GM18909 (cell line): ENCODE measurements around the gene ARHGAP26.

ENCODE experiments used
- ATAC-seq: cut with Tn5 transposase; IDR thresholded peaks from one replicate; pipeline ENCODE4 v1.9.1; 2021; ENCODE audit warnings: mild to moderate bottlenecking; ENCODE audit not compliant: unreplicated experiment, poor library complexity

The ARHGAP26 gene, protein sequence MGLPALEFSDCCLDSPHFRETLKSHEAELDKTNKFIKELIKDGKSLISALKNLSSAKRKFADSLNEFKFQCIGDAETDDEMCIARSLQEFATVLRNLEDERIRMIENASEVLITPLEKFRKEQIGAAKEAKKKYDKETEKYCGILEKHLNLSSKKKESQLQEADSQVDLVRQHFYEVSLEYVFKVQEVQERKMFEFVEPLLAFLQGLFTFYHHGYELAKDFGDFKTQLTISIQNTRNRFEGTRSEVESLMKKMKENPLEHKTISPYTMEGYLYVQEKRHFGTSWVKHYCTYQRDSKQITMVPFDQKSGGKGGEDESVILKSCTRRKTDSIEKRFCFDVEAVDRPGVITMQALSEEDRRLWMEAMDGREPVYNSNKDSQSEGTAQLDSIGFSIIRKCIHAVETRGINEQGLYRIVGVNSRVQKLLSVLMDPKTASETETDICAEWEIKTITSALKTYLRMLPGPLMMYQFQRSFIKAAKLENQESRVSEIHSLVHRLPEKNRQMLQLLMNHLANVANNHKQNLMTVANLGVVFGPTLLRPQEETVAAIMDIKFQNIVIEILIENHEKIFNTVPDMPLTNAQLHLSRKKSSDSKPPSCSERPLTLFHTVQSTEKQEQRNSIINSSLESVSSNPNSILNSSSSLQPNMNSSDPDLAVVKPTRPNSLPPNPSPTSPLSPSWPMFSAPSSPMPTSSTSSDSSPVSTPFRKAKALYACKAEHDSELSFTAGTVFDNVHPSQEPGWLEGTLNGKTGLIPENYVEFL

DNA sequence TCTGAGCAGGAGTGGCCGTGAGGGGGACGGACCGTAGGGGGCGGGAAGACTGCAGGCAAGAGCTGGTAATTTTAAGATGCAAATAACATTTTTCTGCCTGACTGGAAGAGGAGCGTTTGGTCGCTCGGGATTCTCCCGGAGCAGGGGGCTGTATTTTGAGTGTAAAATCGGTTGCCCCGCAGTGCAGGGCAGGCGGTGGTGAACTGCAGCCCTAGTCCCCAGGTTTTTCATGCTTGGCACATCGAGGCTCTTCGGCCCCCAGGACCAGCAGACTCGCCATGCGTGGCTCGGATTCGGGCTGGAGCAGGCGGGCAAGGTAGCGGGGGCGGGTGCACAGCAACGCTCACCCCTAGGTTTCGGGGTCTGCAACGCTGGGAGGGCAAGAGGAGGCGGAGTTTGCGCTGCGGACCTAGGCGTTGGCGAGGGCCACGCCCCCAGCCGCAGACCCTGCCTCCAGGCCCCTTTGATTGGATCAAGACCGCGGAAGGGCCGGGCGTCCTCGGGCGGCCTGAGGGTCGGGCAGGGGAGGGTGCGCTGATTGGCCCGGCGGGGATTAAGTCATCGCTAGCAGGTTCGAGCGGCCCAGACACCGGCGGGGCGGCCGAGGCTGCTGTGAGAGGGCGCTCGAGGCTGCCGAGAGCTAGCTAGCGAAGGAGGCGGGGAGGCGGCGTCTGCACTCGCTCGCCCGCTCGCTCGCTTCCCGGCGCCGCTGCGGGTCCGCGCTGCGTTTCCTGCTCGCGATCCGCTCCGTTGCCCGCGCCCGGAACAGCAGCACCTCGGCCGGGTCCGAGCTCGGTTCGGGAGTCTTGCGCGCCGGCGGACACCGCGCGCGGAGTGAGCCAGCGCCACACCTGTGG is at the start of gene ARHGAP26:
ARHGAP26 (plus strand) TSS at position 585 of the 857 bp plus-strand sequence. CDS start 385 bp downstream, outside the sequence.
- peak; percentile 97 for ATAC-seq

DNA sequence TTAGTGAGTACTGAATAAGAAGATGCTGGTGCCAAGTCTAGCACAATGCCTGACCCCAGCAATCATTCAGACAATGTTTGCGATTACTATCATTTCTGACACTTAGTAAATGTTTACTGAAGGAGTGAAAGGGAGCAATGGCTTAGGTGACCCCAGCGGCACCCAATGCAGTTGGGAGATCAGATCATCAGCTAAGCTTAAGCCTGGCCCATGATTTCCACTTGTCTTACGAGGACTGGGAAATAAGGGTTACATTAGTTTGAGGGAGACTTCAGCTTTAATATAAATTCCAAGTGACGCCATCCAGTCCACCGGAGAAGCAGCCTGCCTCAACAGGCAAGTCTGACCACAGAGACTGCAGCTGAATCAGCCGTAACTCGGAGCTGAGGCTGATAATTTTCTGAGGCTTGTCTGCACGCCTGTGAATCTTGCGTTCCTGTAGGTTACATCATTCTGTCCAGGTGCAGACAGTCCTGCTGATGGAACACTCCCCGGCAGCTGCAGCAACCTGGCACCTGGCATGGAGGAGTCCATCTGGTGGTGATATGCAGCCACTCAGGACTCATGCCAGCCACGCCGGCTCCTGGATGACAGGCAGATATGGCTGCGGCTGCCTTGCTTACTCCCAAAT is 49.4 kb upstream of the ARHGAP26 start:
- ATAC-seq: no peak

DNA sequence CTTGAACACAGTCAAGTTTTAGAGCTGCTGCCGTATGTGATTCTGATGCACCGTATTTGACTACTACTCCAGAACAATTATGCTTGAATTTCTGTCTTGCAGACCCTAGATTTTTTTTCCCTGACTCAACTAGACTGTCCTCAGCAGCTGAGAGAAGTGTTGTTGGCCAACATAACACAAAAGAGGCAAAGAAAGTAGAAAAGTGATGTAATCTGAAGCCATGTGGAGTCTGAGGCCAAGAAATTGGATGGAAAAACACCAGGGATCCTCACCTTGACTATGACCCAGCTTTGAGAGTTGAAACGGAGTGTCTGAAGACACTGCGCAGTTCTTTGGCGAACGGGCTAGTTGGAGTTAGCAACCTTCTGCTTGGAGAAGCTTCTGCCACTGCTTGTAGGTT is 48.0 kb upstream of the ARHGAP26 start:
- no peak for ATAC-seq

DNA sequence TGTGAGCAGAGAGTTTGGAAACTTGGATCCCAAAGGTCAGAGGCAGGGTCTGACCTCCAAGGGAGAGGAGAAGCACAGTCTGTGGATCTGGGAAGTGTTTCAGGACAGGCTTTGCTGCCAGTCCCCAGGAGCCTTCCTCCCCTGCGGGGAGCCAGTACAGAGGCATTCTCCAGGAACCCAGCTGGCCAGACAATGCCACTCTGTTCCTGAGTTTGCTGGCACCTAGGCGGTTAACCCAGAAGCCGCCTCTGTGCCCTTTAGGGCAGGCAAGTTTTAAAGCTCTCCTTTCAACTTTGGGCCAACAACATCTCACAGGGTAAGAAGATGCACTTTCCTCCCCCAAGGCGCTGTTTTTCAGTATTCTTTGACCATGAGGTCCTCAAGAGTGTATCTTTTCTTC is 47.3 kb upstream of the ARHGAP26 start:
- ATAC-seq: no peak

DNA sequence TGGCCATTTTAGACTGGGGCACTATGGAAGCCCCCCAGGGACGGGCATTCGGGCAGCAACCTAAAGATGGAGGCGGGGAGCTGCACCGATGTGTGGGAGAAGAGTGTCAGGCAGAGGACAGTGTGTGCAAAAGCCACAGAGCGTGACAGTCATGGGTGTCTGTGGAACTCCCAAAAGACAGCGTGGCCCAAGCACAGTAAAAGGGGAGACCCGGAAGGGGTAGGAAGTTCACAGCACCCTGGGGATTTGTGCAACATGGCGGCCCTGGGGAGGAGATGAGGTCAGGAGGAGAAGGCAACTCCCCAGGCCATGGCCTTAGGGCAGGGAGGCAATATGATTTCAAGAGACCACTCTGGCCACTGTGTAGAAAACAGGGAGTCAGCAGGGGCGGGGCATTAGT is 45.4 kb upstream of the ARHGAP26 start:
- ATAC-seq: no peak

DNA sequence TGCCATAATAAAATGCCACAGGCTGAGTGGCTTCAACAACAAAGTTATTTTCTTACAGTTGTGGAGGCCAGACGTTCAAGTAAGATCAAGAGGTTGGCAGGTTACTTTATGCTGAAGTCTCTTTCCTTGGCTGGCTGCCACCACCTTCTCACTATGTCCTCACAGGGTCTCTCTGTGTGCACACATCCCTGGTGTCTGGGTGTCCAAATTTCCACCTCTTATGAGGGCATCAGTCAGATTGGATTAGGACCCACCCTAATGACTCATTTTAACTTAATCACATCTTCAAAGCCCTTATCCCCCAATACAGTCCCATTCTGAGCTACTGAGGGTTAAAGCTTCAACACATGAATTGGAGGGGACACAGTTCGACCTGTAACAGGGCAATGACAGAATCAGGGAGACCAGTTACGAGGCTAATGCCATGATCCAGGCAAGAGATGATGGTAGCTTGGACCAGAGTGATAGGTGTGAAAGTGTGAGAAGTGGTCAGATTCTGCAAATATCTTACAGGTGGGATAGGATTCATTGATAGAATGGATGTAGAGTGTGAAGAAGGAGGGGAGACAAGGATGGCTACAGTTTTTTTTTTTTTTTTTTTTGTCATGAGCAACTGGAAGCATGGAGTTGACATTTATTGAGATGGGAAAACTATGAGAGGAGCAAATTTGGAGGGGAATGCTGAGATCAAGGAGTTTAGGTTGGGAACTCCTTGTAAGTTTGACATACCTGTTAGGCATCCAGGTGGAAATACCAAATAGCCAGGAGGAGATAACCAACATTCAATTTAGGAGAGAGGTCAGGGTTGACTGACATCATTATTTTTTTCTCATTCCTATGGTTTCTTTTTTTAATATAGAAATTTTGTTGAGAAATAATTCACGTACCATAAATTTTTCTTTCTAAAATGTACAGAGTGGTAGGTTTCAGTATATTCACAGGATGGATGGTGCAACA is 44.7 kb upstream of the ARHGAP26 start:
- no peak for ATAC-seq

DNA sequence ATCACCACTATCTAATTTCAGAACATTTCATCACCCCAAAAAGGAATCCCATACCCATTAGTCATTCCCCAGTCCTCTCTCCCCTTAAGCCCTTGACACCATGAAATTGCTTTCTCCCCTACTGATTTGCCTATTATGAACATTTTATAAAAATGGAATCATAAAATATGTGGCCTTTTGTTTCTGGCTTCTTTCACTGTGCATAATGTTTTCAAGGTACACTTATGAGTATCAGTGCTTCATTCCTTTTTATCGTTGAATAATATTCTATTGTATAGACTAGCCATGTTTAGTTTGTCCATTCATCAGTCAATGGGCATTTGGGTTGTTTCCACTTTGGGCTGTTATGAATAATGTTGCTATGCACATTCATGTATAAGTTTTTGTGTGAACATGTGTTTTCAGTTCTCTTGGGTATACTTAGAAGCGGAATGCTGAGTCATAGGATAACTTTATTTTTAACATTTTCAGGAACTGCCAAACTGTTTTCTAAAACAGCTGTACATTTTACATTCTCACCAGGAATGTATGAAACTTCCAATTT is 43.9 kb upstream of the ARHGAP26 start:
- no peak for ATAC-seq

DNA sequence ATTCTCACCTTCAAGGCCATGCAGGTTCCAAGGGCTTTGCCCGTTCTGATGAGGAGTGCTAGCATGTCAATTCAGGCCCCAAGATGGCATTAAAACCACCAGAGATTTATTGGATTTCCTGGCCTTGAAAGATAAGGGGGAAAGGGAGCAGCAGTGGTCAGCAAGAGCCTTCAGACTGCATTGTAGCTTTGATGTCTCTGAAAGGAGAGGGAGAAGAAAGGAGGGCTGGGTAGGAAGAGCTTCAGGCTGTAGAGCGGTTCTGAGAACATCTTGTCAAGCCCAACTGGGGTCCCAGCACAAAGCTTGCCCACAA is 42.5 kb upstream of the ARHGAP26 start:
- no peak for ATAC-seq

DNA sequence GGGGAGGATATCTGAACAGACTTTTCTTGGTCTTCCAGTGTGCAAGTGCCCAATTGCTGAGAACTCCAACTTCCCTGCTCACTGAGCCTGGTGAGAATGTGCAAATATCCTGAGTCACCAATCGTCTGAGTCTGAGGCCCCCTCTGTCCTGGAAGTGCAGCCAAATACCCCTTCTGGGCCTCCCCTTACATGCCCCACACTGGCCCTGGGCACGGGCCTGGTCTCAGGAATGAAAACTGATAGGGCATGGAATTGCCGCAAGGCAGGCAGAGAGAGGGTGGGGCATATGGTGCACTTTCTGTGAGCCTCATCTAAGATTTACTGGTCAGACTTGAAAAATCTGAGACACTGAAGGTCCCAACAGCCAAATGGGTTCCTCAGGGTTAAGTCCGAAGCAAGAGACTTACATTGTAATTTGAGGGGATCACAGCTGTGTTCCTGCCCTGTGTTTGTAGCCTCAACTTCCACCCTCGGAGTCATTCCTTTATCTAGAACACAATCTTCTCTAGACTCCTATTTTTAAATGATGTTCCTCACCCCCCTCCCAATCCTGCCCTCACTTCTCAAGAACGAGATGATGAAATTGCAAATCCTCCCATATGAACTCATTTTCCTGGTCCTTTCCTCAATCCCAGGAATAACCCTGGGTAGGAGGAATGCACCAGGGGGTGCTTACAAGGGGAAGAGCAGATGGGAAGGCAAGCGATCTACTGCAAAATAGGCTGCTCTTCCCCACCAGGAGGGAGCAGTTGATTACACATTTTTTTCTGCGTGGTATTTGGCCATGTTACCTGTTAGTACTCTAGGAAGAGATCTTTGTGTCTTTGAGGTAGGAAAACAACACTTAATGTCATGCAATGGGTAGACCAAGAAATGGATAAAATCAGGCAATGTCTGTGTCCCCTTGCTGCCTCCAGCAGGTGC is 34.6 kb upstream of the ARHGAP26 start:
- no peak for ATAC-seq

DNA sequence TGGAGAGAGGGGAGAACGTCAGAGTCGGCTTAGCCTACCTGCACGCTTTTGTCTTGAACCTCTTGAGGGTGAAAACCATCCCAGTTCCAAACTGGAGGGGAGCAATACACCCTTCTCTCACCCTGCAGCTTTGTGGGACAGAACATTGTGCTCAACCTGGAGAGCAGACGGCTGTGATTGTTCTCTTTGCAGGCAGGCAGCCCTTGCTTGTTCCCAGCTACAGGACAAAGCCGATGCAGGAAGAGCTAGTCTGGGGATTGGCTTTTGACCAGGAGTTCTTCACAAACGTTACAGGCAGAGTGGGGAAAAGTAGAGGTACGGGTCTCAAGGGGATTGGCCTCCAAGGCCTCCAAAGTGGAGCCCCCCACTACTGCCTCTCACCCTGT is 33.9 kb upstream of the ARHGAP26 start:
- ATAC-seq: no peak

DNA sequence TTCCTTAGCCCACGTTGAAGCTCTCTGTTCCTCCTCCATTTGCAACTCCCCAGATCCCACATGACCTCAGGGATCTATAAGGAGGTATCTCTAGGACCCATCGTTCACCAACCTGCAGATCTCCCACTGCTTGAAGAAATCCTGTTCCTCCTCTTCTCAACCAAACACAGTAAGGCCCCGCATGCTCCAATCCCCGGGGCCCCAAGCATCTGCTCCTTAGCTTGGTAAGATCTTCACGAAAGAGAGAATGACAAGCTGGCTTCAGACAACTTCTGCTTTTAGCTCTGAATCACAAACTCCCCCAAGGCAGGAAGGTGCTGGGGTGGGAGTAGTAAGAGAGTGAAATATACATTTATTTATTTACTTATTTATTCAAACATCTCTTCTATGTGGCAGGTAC is 33.0 kb upstream of the ARHGAP26 start:
- no peak for ATAC-seq

DNA sequence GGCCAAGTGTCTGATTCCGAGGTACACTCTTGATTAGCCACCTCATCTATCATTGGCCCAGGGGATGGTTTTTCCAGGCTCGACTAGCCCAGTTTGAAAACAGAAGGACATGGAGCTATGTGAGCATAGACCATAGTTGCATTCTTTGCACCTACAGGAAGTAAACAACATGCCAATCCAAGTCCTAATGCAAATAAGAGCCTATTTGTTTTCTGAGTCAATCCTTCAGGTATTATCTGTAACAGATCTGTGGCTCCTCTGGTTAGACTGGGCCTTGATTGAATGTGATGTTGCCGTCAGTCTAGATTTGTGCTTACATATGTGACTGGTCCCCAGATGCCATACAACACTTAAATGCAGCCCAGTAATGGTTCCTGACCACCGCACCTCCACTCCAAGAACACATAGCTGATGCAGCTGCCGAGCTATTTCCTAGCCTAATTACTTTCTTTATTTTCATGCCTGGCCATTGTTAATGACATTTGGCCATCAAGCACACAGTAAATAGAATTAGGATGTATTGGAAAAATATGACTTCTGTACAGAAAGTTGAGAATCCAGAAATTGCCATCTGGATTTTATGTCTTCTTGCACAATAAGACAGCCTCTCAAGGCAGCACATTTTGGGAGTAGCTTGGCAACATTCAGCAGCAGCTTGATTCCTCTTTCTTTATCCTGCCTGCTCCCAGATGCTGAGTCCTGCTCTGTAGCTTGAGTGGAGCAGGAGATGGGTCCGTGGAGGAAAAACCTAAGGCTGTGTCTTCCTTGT is 29.5 kb upstream of the ARHGAP26 start:
- ATAC-seq: no peak

DNA sequence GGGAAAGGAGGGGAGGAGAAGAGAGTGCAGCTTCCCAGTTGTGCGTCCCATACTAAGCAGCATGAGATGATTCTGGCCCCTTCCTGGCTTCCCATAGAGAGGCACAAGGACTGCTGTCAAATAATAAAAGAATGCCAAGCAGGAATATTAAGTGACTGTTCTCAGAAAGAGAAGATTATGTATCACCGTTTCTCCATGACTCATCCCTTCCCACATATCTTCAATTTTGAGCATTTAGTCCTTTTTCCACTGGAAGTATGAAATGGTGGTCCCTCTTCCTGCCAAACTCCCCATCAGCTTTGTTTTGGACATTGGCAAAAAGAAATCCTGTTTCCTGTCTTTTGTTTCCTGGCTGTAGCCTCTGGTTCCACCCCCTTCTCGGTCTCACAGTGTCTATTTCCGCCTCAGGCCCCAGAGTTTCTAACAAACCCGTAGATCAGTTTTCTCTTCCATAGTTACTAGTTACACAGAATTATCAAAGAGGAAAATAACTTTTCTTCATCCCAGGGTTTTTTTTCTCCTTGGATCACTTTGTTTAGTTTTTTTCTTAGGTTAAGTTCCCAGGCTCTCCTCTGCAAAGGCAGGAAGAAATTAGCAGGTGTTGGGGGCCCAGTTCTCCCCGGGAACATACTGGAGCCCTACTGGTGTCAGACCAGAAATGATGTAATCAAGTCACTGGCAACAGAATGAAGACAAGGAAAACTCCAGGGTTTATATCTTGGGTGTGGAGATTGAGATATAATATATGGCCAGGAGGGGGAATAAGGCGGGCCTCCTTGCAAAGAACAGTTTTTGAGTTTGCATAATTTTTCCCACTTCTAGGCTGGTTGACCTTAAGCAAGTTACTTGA is 26.4 kb upstream of the ARHGAP26 start:
- ATAC-seq: no peak

DNA sequence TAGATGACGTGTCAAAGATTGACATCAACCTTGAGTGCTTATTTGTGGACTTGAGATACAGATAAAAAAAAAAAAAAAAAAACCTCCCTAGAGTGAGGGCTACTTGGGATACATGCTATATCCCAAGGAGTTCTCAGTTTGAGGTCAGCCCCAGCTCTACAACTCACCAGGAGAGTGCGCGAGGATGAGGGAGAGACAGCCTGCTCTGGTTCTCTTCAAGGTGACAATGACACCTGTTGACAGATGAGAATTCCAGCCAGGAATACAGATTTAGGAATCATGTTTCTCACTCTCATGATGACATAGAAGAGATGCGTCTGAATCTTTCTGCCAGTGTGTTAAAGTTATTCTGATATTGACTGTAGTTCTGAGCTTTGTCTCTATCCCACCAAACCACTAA is 24.9 kb upstream of the ARHGAP26 start:
- no peak for ATAC-seq

DNA sequence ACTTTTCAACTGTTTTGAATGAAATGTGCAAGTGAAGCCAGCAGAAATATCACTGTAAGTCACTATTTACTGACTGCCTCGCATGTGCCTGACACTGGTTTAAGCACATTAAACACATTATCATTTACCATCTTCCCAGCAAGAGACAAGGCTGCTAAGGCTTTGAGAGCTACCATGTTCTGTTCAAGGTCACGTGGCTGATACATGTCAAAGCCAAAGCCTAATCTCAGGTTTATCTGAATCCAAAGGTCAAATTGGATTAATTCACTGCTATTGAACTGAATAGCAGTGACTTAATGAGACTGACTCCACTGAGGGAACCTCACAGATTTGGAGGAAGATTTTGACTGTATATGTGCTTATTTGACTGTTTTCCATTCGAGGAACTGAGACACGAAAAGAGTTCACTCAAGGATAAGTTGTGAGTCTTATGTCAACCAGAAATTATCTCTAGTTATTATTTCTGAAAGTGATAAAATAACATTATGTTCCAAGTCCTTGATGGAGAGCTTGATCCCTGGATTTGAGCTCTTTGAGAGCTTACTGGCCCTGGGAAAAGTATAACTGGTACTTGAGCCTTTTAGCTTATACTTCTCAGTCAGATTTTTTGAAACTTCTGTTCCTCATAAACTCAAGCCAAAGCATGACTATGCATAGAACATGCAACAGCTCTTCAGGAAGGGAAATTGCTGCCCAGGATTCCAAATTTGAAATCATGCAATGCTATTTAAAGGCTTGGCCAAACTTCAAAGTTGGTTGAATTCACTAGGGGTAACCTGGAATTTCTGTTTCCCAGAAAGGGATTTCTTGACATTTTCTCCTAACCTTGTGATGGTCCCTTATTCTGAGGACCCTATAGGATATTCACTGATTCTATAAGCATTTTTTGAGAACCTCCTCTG is 23.4 kb upstream of the ARHGAP26 start:
- no peak for ATAC-seq
